NCI-H1694 treated with DMSO at 0.1 percent for 48 hours (cell line): ENCODE data around the gene ALPG.
"Not testable (repeated sequence)": the region's sequence is repeated elsewhere in the genome, so short reads cannot be mapped to it uniquely, and the experiment has no call there.

Experiments used
- DNase-seq: peaks from one replicate; lab custom pipeline; 2025; lab: John Stamatoyannopoulos, UW

Gene ALPG

GRCh38 chr2:232406556-232407310 is at the start of gene ALPG:
Gene ALPG, plus strand, starts transcription at chr2:232406844. Its CDS starts 51 bp downstream, at chr2:232406895.
- no peak for DNase-seq

DNA sequence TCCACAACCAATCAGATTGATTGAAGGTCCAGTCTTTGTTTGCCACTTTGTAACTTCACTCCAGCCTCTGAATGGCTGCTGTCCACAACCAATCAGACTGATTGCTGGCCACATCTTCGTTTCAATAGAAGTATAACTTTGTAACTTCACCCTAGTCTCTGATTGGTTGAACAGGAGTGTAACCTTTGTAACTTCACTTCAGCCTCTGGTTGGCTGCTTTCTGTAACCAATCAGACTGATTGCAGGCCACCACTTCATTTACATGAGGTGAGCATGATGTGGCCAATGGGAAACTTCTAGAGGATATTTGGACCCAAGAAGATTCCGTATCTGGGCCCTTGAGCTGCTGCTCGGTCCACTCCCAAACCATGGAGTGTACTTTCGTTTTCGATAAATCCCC is 45.0 kb upstream of the ALPG start:
- DNase-seq, result no peak

GRCh38 chr2:232362174-232362900 is 44.3 kb upstream of the ALPG start:
- no peak for DNase-seq

- not testable (repeated sequence) for DNase-seq
These were observed 43.4 kb upstream of the ALPG start for GRCh38 chr2:232363064-232363783.

- DNase-seq, result no peak
These were observed 42.6 kb upstream of the ALPG start for GRCh38 chr2:232363784-232364615.

- DNase-seq, result not testable (repeated sequence)
These were observed 41.6 kb upstream of the ALPG start for GRCh38 chr2:232364806-232365594.

- no peak for DNase-seq
These were observed 40.9 kb upstream of the ALPG start for GRCh38 chr2:232365621-232366321.

DNA sequence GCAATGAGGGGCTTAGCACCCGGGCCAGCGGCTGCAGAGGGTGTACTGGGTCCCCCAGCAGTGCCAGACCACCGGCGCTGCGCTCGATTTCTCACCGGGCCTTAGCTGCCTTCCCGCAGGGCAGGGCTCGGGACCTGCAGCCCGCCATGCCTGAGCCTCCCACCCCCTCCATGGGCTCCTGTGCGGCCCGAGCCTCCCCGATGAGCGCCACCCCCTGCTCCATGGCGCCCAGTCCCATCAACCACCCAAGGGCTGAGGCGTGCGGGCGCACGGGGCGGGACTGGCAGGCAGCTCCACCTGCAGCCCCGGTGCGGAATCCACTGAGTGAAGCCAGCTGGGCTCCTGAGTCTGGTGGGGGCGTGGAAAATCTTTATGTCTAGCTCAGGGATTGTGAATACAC is 40.2 kb upstream of the ALPG start:
- DNase-seq, result not testable (repeated sequence)

DNA sequence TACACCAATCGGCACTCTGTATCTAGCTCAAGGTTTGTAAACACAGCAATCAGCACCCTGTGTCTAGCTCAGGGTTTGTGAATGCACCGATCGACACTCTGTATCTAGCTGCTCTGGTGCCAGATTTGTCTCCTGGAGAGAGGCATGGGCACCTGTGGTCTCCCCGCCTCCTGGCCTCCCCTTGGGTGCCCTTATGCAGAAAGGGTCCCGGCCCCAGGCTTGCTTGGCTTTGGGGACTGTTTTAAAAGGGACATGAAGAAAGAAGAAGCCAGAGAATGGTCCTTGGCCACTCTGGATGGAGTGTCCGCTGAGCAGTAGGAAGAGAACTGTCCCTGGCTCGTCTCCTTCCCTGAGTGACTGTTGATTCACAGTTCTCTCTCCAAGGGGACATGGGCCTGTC is 39.6 kb upstream of the ALPG start:
- no peak for DNase-seq

GRCh38 chr2:232367591-232368233 is 38.9 kb upstream of the ALPG start:
- DNase-seq, result no peak

DNA sequence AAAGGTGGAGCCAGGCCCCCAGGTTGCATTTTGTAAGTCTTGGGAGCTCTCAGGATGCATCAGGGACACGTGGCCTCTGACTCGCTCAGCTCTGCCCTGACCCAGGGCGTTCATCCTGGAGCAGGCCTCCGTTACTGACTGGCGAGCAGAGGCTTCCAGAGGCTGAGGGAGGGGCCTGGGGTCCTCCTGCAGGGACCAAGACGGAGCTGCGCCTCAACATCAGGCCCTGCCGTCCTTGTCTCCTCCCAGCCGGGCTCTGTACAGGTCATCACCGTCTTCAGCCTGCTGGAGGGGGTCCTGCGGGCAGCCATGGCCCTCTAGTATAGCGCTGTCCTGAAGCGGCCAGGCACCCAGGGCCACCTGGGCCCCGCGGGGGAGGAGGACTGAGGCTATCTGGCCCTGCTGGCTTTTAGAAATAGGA is 38.3 kb upstream of the ALPG start:
- no peak for DNase-seq

DNA sequence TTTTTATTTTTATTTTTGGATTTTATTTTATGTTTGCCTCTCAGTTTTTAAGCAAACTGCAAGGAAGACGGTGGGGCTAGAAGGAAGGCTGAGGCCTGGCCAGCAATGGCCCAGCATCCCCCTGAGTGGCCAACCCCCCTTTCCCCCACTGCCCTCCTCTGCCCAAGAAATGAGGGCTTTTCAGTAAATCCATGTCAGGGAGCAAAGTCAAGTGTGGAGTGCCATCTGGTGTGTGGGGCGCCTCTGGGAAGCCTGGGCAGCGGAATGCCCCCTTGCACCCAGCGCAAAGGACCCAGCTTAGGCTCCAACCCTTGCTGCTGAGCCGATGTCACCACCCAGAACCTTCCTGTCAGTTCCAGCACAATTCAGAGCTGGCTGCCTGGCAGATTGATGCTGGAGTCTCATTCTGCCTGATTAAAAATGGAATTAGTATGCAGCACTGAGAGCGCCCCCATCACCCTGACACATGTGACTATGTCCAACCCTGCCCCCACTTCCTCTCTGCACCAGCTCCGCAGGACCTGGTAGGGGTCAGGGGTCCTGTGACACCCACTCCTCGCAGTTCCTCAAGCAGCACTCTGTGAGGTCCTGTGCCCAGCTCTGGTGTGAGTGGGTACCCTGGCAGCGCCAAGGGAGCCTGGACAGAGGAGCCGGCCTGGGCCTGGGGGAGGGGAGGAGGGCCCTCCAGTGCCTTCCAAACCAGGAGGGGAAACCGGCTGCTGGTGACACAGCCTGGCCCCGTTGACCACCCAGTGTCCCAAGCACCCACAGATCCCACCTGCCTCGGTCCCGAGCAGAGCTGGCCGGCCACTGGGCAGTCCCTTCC is 37.3 kb upstream of the ALPG start:
- no peak for DNase-seq

- not testable (repeated sequence) for DNase-seq
These were observed 36.6 kb upstream of the ALPG start for GRCh38 chr2:232370007-232370406.

- DNase-seq, result no peak
These were observed 34.1 kb upstream of the ALPG start for GRCh38 chr2:232372231-232373208.

DNA sequence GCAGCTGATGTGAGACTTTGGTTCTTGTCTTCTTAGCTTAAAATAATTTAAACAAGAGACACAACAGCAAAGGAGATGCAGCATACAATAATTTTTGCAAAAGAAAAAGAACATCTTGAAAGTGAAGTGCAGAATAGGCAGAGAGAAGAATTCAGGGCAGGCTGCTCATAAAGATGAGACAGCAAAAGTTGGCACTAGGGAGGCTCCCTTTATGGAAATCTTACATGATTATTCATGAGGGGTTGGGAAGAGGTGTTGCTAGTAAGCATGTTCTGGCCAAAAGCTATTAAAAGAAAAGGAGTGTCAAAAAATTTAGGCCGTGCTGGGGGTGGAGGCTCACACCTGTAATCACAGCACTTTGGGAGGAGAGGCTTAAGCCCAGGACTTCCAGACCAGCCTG is 32.3 kb upstream of the ALPG start:
- DNase-seq, result no peak

DNA sequence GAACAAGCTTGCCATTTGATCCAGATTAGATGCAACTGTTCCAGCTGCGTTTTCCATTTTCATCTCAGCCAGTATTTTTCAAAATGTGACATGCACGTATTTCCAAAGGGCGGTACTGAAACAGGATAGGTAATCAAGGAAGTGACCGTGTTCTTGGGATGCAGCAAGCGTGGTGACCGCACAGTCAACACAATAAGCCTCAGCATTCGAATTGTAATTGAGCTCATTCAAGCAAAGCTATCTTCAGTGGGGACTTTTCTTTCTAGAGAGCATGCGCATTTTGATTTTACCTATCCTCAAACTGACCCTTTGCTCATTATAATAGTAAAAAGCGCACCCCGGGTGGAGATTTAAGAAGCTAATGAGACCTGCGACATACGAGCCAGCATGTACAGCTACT is 31.5 kb upstream of the ALPG start:
- no peak for DNase-seq

GRCh38 chr2:232376260-232376659 is 30.4 kb upstream of the ALPG start:
- no peak for DNase-seq

GRCh38 chr2:232376713-232377112 is 29.9 kb upstream of the ALPG start:
- no peak for DNase-seq
